Fibroblast of mammary gland (primary cell): ENCODE data around the gene CLHC1.
"Not testable (repeated sequence)": the region's sequence is repeated elsewhere in the genome, so short reads cannot be mapped to it uniquely, and the experiment has no call there.

Source experiments
- DNase-seq: peaks from one replicate; pipeline ENCODE4 v3.0.0-alpha.2; 2010; ENCODE audit warnings: low read depth
- H3K4me3 ChIP-seq: 2 replicates; pipeline ENCODE4 v1.5.1; 2011; ENCODE audit warnings: low read depth, mild to moderate bottlenecking, low read length, moderate library complexity; ENCODE audit not compliant: control insufficient read depth
- CTCF ChIP-seq: conservative IDR thresholded peaks from 2 replicates; pipeline ENCODE4 v1.5.1; 2011; ENCODE audit warnings: low read depth, low read length, inconsistent platforms; ENCODE audit not compliant: control insufficient read depth, insufficient read depth

Gene CLHC1

GRCh38 chr2:55144922-55145820 is 86.9 kb downstream of the CLHC1 start:
- no peak overlapping the region for H3K4me3 ChIP-seq
- TF ChIP-seq CTCF = no peak
- no peak for DNase-seq

- not testable (repeated sequence) for DNase-seq, H3K4me3 ChIP-seq
These were observed 88.4 kb downstream of the CLHC1 start for GRCh38 chr2:55143706-55144105.

- TF ChIP-seq CTCF = no peak
- H3K4me3 ChIP-seq = no peak overlapping the region
- no peak for DNase-seq
These were observed 89.6 kb downstream of the CLHC1 start for GRCh38 chr2:55142518-55142917.

- no peak for DNase-seq
- TF ChIP-seq CTCF = no peak
- no peak overlapping the region for H3K4me3 ChIP-seq
These were observed 90.3 kb downstream of the CLHC1 start for GRCh38 chr2:55141572-55142413.

GRCh38 chr2:55140316-55141219 is 91.5 kb downstream of the CLHC1 start:
- TF ChIP-seq CTCF = no peak
- no peak overlapping the region for H3K4me3 ChIP-seq
- no peak for DNase-seq

GRCh38 chr2:55139305-55139704 is 92.8 kb downstream of the CLHC1 start:
- no peak for TF ChIP-seq CTCF
- no peak overlapping the region for H3K4me3 ChIP-seq
- no peak for DNase-seq
